SW 1271 (cell line): ENCODE data around the gene DAPK3.
A peak's percentile ranks its signal among the peaks of the same experiment; 100 is the strongest.
"Not testable (repeated sequence)": the region's sequence is repeated elsewhere in the genome, so short reads cannot be mapped to it uniquely, and the experiment has no call there.

Source experiments
- DNase-seq, 2 experiments: peaks; one replicate each; lab custom pipeline; 2025; lab: John Stamatoyannopoulos, UW

DAPK3 gene

DNA sequence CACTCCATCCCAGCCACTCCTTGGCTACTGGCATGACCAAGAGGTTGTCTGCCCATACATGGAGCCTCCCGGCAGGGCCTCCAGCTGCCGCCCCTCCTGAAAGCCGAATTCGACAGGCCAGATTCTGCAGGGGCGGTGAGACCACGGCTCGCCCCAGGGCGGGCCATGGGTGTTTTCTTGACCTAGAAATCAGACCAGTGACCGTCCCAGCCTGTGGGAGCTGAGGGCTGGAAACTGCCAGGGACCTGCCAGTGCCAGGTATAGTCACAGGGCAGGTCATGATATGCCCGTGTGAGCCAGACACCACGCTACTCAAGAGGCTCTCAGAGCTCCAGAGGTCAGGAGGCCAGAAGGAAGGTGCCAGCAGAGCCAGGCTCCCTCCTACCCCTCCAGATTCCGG, 16.8 kb downstream of the DAPK3 start:
- DNase-seq, result no peak

GRCh38 chr19:3952755-3953276, 18.1 kb downstream of the DAPK3 start:
- DNase-seq, result not testable (repeated sequence)

GRCh38 chr19:3950871-3951861, 19.7 kb downstream of the DAPK3 start:
- DNase-seq, result no peak

- no peak for DNase-seq
Observed at GRCh38 chr19:3949997-3950859, 20.7 kb downstream of the DAPK3 start.

DNA sequence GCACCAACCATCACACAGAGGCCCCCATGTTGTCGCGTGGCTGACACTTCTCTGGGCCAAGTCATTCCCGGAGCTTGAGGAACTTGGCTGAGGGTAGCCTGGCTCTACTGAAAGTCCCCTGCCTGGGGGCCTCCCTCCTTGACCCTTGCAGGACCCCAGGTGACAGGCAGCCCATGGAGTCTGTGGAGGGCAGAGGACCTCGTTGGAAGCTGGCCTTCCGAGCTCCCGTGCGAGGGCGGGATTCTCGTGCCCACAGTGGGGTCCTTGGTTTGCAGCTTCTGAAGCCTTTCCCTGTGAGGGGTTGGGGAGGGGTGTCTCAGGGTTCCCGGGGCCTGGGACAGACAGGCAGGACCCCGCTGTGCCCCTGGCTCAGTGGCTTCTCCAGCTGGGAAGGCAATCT, 21.6 kb downstream of the DAPK3 start:
- no peak for DNase-seq

DNA sequence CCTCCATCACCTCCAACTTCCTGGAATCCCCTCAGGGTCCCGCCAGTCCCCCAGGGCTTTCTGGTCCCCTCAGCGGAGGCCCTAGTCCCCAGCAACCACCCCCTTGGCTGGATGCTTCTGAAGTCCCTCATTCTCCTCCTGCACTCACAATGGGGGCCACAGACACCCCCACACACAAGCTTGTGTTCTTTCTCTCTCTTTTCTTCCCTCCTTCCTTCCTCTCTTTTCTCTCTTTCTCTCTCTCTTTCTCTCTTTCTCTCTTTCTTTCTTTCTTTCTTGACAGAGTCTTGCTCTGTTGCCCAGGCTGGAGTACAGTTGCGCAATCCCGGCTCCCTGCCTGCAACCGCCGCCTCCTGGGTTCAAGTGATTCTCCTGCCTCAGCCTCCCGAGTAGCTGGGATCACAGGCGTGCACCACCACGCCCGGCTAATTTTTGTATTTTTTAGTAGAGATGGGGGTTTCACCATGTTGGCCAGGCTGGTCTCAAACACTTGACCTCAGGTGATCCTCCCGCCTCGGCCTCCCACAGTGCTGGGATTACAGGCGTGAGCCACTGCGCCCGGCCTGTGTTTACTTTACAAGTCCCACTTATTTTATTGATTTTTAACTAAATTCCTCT, 23.5 kb downstream of the DAPK3 start:
- not testable (repeated sequence) for DNase-seq

DNA sequence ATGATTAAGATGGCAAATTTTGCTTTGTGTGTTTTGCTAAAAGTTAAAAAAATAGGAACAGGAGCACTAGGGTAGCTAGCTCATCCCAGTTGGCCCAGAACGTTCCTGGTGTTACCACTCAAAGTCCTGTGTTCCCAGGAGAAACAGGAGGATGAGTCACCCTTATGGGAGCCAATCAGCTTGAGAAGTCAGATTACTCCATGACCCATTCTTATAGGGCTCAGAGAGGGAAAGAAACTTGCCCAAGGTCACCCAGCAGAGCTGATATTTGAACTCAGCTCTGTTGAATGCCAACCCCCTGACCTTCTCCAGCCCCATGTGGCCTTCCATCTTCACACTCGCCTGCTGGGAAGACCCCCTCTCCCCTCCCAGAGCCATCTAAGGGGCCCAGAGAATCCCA, 25.1 kb downstream of the DAPK3 start:
- DNase-seq, result no peak

DNA sequence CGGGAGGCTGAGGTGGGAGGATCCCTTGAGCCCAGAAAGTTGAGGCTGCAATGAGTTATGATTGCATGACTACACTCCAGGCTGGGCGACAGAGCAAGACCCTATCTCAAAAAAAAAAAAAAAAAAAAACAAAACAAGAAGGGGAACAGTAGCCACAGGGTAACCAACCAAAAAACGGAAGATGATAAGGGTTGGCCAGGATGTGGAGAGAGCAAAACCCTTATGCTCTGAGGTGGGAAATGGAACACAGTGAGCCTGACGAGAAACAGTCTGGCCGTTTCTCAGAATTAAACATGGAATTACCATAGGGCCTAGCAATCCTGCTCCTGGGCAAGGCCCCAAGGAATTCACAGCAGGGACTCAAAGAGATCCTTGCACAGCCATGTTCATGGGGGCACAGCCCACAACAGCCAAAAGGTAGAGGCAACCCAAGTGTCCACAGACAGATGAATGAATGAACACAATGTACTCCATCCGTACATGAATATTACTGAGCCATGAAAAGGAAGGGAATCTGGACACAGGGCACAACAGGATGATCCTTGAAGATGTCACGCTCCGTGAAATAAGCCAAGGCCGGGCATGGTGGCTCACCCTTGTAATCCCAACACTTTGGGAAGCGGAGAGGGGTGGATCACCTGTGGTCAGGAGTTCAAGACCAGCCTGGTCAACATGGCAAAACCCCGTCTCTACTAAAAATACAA, 26.7 kb downstream of the DAPK3 start:
- DNase-seq, result no peak

DNA sequence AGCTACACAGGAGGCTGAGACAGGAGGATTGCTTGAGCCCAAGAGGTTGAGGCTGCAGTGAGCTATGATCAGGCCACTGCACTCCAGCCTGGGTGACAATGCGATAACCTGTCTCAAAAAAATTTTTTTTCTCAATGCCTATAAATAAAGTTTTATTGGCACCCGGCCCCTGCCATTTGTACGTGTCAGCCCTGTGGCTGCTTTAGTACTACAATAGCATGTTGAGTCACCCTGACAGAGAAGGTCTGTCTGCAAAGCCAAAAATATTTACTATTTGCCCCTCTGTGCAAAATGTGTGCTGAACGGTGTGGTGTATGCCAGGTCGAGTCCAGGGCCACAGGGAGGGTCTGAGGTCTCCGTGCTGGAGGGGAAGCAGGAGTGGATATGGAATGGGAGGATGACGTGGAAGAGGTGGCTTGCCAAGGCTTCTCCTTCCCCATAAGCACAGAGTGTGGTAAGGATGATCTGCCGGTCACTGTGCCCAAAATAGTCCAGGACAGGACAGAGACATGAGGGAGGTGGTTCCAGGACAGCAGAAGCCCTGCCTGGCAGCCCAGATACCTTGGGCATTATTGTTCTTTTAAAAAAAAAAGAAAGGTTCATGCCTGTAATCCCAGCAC, 28.0 kb downstream of the DAPK3 start:
- DNase-seq, result no peak

DNA sequence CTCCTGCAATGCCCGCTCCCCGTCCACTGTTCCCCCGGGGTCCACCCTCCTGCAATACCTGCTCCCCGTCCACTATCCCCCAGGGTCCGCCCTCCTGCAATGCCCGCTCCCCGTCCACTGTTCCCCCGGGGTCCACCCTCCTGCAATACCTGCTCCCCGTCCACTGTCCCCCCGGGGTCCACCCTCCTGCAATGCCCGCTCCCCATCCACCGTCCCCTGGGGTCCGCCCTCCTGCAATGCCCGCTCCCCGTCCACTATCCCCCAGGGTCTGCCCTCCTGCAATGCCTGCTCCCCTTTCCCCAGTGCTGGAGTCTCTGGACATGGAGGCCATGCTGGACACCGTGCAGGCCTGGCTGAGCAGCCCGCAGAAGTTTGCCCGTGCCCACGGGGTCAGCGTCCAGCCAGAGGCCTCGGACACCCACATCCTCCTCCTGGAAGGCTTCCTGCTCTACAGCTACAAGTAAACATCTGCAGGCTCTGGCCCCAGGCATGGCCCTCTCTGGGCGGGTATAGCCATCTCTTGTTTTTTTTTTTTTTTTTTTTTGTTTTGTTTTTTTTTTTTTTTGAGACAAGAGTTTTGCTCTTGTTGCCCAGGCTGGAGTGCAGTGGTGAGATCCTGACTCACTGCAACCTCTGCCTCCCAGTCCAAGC, 32.5 kb downstream of the DAPK3 start:
- peak in 1 of 2 experiments; percentile 18 for DNase-seq

DNA sequence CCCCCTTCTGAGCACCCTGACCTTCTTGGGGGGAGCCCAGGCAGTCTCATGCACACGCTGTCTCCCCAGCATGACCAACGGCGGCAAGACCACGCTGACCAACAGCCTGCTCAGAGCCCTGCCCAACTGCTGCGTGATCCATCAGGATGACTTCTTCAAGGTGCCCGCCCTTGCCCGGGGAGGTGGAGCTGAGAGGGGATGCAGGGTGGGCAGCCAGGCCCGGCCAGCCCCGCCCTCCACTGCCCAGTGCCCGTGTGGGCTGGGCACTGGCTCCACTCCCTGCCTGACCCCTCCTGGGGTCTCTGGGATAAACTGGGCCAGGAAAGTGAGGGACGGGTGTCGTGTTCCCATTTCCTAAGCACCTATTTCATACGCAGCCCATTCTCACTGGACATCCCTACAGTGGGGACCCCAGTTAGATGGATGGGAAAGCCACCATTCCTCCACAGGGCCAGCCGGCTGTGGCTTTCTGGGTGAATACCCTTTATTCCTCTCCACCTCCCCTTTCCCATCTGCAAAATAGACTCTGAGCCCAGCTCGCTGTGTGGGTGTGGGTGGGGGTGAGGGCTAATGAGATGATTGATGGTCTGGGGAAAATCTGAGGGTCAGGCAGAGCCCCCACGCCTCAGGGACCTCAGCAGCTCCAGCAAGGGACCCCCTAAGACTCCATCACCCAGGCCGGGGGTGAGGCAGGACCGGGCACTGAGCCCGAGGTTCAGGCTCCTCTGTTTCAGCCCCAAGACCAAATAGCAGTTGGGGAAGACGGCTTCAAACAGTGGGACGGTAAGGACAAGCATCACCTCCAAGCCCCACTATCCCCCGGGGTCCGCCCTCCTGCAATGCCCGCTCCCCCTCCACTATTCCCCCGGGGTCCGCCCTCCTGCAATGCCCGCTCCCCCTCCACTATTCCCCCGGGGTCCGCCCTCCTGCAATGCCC, 34.1 kb downstream of the DAPK3 start:
- no peak for DNase-seq

GRCh38 chr19:3932931-3933810, 37.7 kb downstream of the DAPK3 start, which contains the start of gene NMRK2:
Gene NMRK2, plus strand, starts transcription at chr19:3933069. Its CDS starts 603 bp downstream, at chr19:3933672.
- DNase-seq, result no peak

GRCh38 chr19:3931041-3931440, 39.9 kb downstream of the DAPK3 start:
- DNase-seq, result no peak

GRCh38 chr19:3923912-3924311, 47.0 kb downstream of the DAPK3 start:
- DNase-seq, result no peak

DNA sequence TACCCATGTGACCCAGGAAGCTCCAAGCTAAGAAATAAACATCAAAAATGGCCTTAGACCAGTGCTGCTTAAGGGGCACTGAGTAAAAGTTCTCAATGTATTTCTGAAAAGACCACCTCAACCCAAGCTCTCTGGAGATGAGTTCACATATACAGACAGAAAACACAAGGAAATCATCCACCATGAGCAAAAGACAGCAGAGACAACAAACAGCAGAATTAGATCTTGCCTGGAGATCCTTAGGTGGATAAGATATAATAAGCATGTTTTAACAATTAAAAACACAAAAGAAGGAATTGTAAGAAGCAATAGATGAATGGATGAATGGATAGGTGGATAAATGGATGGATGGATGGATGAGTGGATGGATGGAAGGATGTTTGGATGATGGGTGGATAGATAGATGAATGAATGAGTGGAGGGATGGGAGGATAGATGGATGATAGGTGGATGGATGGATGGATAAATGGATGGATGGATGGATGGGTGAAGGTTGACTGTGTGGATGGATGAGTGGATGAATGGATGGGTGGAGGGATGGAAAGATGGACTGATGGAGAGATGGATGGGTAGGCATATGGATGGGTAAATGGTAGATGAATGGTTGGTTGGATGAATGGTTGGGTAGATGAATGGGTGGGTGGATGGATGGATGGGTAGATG, 47.7 kb downstream of the DAPK3 start:
- DNase-seq, result no peak

DNA sequence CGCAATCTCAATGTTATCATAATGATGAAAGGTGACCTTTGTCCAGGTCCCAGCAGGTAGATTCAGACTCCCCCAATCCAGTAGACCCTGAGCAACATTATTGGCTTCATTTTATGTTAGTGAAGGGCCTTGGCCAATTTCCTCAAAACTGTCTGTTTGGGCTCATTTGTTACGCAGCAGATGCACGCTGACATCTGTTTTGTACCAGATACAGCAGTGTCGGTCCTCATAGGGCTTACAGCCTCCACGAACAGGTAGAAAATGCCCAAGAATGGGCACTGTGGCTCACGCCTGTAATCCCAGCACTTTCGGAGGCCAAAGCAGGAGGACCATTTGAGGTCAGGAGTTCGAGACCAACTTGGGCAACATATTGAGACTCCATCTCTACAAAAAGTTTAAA, 51.1 kb downstream of the DAPK3 start:
- no peak for DNase-seq

- no peak for DNase-seq
Observed at GRCh38 chr19:3916033-3916432, 54.9 kb downstream of the DAPK3 start.

DNA sequence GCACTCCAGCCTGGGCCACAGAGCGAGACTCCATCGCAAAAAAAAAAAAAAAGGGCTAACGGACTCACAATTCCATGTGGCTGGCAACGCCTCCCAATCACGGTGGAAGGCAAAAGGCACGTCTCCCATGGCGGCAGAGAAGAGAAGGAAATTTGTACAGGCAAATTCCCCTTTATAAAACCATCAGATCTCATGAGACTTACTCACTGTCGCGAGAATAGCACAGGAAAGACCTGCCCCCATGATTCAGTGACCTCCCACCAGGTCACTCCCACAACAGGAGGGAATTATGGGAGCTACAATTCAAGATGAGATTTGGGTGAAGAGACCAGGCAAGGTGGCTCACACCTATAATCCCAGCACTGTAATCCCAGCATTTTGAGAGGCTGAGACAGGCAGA, 56.7 kb downstream of the DAPK3 start:
- no peak for DNase-seq
